Testis (tissue), 2 donors: Measurements from ENCODE around the gene BIK.

ENCODE experiments used
- POLR2A ChIP-seq: fragments of 450-650 bp; IDR thresholded peaks from one replicate; pipeline ENCODE4 v1.6.1; 2017; ENCODE audit warnings: antibody characterized with exemption, mild to moderate bottlenecking, moderate library complexity
- TF ChIP-seq, protein P1 (sequence below), 3 experiments: fragments of 450-650 bp in 2 of 3; fragments of 200-600 bp in 1 of 3; sonication (generic) in 1 of 3; IDR thresholded peaks; one replicate each; pipeline ENCODE4 v1.5.1; 2016 to 2019; ENCODE audit warnings: antibody characterized with exemption in 3 of 3, mild to moderate bottlenecking in 2 of 3, moderate library complexity in 1 of 3

DNA sequence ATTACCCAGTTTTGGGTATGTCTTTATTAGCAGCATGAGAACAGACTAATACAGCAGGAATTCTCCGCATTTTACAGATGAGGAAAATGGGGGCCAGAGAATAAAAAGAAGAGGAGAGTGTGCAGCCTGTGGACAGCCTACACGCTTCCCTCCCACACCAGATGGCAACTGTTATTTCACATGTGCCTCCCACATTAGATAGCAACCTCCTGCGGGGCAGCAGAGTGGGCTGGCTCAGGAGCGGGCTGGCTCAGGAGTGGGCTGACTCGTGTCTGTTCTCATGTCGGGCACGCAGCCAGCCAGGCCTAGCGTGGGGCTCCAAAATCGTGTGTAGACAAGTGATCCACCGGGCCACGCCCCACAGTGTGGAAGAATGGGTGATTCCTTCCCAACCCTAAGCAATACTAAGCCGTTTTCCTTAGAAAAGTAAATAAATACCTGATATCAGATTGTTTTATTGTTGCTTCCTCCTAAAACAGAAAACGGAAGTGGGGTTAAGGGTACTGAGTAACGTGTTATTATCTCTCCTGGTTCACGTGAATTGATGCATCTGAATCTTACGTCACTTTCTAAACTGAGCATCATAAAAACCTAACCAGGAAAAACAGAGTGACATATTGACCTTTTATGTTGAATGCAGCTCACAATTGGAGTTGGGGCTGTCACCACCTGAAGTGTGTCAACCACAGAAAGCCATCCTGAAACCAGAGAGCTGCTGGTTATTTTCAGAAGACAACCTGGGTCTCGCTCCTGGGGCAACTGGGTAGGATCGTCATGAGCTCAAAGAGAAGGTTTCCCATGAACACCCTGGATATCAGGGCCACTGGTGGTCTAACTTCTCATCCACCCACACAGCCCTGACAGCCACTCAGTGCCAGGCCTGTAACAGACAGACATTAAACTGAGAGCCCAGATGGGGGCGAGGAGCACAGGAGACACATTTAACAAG is 24.6 kb upstream of the BIK start:
- TF ChIP-seq, protein P1, sequence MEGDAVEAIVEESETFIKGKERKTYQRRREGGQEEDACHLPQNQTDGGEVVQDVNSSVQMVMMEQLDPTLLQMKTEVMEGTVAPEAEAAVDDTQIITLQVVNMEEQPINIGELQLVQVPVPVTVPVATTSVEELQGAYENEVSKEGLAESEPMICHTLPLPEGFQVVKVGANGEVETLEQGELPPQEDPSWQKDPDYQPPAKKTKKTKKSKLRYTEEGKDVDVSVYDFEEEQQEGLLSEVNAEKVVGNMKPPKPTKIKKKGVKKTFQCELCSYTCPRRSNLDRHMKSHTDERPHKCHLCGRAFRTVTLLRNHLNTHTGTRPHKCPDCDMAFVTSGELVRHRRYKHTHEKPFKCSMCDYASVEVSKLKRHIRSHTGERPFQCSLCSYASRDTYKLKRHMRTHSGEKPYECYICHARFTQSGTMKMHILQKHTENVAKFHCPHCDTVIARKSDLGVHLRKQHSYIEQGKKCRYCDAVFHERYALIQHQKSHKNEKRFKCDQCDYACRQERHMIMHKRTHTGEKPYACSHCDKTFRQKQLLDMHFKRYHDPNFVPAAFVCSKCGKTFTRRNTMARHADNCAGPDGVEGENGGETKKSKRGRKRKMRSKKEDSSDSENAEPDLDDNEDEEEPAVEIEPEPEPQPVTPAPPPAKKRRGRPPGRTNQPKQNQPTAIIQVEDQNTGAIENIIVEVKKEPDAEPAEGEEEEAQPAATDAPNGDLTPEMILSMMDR (IDR thresholded peaks at IDR 0.05), result no peak
- no peak for TF ChIP-seq POLR2A
